B cell (primary cell): ENCODE data around the gene LYSMD2.

Experiments
- EZH2 ChIP-seq: IDR thresholded peaks from 2 replicates; pipeline ENCODE4 v1.6.1; 2012; ENCODE audit warnings: borderline replicate concordance, low read depth, mild to moderate bottlenecking, moderate library complexity, low read length; ENCODE audit not compliant: insufficient read depth, poor library complexity, severe bottlenecking
- TF ChIP-seq, protein P1 (sequence below): fragments of 200-600 bp; IDR thresholded peaks from one replicate; pipeline ENCODE4 v1.8.0; 2022; ENCODE audit warnings: antibody characterized with exemption, mild to moderate bottlenecking

DNA sequence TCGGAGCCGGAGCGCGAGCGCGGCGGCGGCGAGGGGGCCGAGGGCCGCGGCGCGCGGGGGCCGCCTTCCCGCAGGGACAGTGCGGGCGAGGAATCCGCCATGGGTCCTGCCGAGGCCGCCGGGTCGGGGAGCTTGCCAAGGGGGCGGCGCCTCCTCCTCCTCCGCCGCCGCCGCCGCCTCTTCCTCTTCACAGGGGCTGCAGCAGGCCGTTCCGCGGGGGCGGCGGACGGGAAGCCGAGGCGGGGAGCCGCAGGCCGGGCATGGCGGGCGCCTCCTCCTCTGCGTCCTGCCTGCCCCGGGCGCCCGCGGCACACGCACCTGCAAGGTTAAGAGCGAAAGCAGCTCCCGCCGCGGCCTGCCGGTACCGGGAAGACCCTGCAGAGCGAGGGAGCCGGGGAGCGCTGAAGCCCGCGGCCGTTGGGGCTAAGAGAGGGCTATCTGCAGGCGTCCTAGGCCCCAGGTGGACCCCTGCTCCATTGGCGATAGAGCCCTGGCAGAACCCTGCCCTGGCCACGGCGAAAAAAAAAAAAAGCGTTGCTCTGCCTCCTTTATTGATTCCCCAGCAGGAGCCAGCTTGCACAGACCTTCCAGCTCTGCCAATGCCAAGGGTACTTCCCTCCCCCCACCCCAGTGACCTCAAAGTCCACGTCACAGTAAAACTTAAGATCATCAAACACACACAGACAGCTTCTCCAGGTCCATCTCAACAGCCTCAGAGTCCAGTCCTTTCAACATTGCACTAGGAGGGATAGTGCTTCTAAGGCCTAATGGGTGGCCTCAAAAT is at the start of gene LYSMD2:
- TF ChIP-seq, protein P1, sequence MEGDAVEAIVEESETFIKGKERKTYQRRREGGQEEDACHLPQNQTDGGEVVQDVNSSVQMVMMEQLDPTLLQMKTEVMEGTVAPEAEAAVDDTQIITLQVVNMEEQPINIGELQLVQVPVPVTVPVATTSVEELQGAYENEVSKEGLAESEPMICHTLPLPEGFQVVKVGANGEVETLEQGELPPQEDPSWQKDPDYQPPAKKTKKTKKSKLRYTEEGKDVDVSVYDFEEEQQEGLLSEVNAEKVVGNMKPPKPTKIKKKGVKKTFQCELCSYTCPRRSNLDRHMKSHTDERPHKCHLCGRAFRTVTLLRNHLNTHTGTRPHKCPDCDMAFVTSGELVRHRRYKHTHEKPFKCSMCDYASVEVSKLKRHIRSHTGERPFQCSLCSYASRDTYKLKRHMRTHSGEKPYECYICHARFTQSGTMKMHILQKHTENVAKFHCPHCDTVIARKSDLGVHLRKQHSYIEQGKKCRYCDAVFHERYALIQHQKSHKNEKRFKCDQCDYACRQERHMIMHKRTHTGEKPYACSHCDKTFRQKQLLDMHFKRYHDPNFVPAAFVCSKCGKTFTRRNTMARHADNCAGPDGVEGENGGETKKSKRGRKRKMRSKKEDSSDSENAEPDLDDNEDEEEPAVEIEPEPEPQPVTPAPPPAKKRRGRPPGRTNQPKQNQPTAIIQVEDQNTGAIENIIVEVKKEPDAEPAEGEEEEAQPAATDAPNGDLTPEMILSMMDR, result no peak
- no peak for TF ChIP-seq EZH2
